Bronchial epithelial cell (primary cell): ENCODE measurements around the gene EMSY. TPM values are rescaled to one million over a fixed set of nuclear protein-coding genes. Genes with fewer than 3 reads are reported as not detected.

Source experiments
- DNase-seq: peaks from one replicate; pipeline ENCODE4 v3.0.0-alpha.2; 2010; ENCODE audit warnings: low read depth
- FAIRE-seq: peaks from 2 replicates; lab custom pipeline; 2011; peaks lifted over from hg19 to GRCh38; lab: Jason Lieb, UNC
- H3K27me3 ChIP-seq: 2 replicates; pipeline ENCODE4 v1.5.1; 2011; ENCODE audit warnings: low read length; ENCODE audit not compliant: control insufficient read depth, insufficient read depth
- H3K36me3 ChIP-seq: 2 replicates; pipeline ENCODE4 v1.5.1; 2011; ENCODE audit warnings: low read length; ENCODE audit not compliant: control insufficient read depth, insufficient read depth
- H3K4me3 ChIP-seq: 2 replicates; pipeline ENCODE4 v1.5.1; 2011; ENCODE audit warnings: mild to moderate bottlenecking, low read depth, low read length, control low read depth
- total RNA-seq: library from RNA; depleted of rRNA; stranded (reverse); fragments of >200 nt; gene quantifications from 2 replicates; pipeline ENCODE4 v1.2.1, GENCODE V29; 2014
- TF ChIP-seq, protein P1 (sequence below): IDR thresholded peaks from 2 replicates; pipeline ENCODE4 v1.5.1; 2011; ENCODE audit warnings: mild to moderate bottlenecking, moderate library complexity, low read length, control low read depth, inconsistent platforms; ENCODE audit not compliant: insufficient read depth, severe bottlenecking

Gene EMSY
- total RNA-seq, 1 donor from 2014 or later, result 6.1 TPM

DNA sequence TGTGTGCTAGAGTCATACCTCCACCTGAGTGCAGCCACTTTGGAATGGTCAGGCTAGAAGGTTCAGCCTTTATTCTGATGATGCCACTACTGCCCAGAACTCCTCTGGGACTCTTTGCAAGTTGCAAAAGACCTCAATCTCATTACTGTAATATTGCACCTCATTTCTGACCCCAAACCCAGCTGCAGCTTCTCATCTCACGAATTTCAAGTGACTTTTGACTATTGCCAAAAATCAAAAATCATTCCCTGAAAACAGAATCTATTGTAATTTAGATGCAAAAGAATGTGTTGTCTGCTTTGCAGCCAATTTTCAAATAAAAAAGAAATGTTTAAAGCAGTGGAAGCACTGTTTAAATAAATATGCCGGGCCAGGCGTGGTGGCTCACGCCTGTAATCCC, 38.5 kb upstream of the EMSY start:
- H3K36me3 ChIP-seq, result no peaks in the 10 kb centered on the region
- H3K4me3 ChIP-seq, result no peak overlapping the region
- TF ChIP-seq, protein P1, sequence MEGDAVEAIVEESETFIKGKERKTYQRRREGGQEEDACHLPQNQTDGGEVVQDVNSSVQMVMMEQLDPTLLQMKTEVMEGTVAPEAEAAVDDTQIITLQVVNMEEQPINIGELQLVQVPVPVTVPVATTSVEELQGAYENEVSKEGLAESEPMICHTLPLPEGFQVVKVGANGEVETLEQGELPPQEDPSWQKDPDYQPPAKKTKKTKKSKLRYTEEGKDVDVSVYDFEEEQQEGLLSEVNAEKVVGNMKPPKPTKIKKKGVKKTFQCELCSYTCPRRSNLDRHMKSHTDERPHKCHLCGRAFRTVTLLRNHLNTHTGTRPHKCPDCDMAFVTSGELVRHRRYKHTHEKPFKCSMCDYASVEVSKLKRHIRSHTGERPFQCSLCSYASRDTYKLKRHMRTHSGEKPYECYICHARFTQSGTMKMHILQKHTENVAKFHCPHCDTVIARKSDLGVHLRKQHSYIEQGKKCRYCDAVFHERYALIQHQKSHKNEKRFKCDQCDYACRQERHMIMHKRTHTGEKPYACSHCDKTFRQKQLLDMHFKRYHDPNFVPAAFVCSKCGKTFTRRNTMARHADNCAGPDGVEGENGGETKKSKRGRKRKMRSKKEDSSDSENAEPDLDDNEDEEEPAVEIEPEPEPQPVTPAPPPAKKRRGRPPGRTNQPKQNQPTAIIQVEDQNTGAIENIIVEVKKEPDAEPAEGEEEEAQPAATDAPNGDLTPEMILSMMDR, result no peak
- H3K27me3 ChIP-seq, result no peaks in the 10 kb centered on the region
- DNase-seq, result no peak
- FAIRE-seq, result no peak

- TF ChIP-seq, protein P1, result no peak
- no peak for FAIRE-seq
- no peak for DNase-seq
- Histone ChIP-seq H3K4me3 (no peak overlapping the region), H3K27me3 (peaks cover 2% of the 10 kb centered on the region), H3K36me3 (no peaks in the 10 kb centered on the region)
These were observed 36.5 kb upstream of the EMSY start for GRCh38 chr11:76408171-76408965.

GRCh38 chr11:76410851-76411357, 33.9 kb upstream of the EMSY start:
- Histone ChIP-seq H3K36me3 (no peaks in the 10 kb centered on the region), H3K4me3 (no peak overlapping the region), H3K27me3 (peaks cover 2% of the 10 kb centered on the region)
- TF ChIP-seq, protein P1, result no peak
- FAIRE-seq, result no peak
- no peak for DNase-seq

- TF ChIP-seq, protein P1, result no peak
- Histone ChIP-seq H3K4me3 (no peak overlapping the region), H3K36me3 (no peaks in the 10 kb centered on the region), H3K27me3 (peaks cover 2% of the 10 kb centered on the region)
- DNase-seq (no peak), FAIRE-seq (no peak)
These were observed 29.7 kb upstream of the EMSY start for GRCh38 chr11:76415073-76415472.

DNA sequence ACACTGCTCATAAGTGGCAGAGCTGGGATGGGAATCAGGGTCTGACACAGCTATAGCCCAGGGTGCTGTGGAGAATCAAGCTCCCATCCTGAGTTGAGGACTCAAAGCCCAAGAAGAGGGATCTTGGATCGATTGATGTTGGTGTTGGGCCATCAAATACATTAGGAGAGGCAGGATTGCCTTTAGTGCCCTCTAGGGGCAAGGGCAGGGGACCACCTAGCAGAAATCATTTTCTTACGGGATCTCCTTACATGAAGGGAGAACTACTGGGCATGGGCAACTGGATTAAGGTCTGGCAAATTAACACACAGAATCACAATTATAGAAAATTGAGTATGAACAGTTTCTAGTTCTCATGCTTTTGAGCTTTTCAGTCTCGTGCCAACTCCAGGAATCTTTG, 24.9 kb upstream of the EMSY start:
- TF ChIP-seq, protein P1, result peak; percentile 33
- DNase-seq (peak; percentile 10), FAIRE-seq (no peak)
- H3K27me3 ChIP-seq, result no peaks in the 10 kb centered on the region
- no peaks in the 10 kb centered on the region for H3K36me3 ChIP-seq
- no peak overlapping the region for H3K4me3 ChIP-seq
